RWPE1 (cell line): ENCODE measurements around the gene ZCCHC14.
"Not testable (repeated sequence)": the region's sequence is repeated elsewhere in the genome, so short reads cannot be mapped to it uniquely, and the experiment has no call there.

Source experiments
- CTCF ChIA-PET: fragments of 350-600 bp; sonication (Branson Sonifier 250); formaldehyde crosslinking; extraction: SDS; loops from one replicate; lab custom pipeline; 2021; lab: Yijun Ruan, JAX
- POLR2A ChIA-PET: fragments of 400-600 bp; formaldehyde crosslinking; extraction: SDS; loops from one replicate; lab custom pipeline; 2020; ENCODE audit warnings: antibody characterized with exemption; ENCODE audit not compliant: low non-redundant PET; lab: Yijun Ruan, JAX
- DNase-seq: peaks from one replicate; pipeline ENCODE4 v3.0.0; 2012; ENCODE audit warnings: low spot score
- H3K27ac ChIP-seq: fragments of 450-650 bp; 2 replicates; pipeline ENCODE4 v1.5.1; 2017
- CTCF ChIP-seq: fragments of 450-650 bp; conservative IDR thresholded peaks from 2 replicates; pipeline ENCODE4 v1.5.1; 2017; ENCODE audit warnings: low read depth, mild to moderate bottlenecking

ZCCHC14 gene

GRCh38 chr16:87380403-87380802, 112.4 kb downstream of the ZCCHC14 start:
- peak overlapping the region; percentile 29; the same call in 1 of the 2 replicates for H3K27ac ChIP-seq
- POLR2A ChIA-PET, result no interaction called here
- CTCF ChIA-PET, result interaction anchor here (0.6 to 0.7 kb wide), 2 partner anchors 342 to 668 kb away, joined by 3 to 6 read pairs; no protein-coding TSS in a partner anchor
- no peak for DNase-seq
- TF ChIP-seq CTCF, result no peak

- peak overlapping the region; percentile 33; the same call in 1 of the 2 replicates for H3K27ac ChIP-seq
- DNase-seq, POLR2A ChIA-PET, CTCF ChIA-PET: not testable (repeated sequence)
Measured at GRCh38 chr16:87379312-87379752, 113.5 kb downstream of the ZCCHC14 start.

- CTCF ChIA-PET, result no interaction called here
- DNase-seq, result no peak
- TF ChIP-seq CTCF, result no peak
- POLR2A ChIA-PET, result no interaction called here
- peak overlapping the region; percentile 96 for H3K27ac ChIP-seq
Measured at GRCh38 chr16:87376660-87377059, 116.2 kb downstream of the ZCCHC14 start.

GRCh38 chr16:87375426-87376135, 117.2 kb downstream of the ZCCHC14 start:
- peak overlapping the region; percentile 96 for H3K27ac ChIP-seq
- ChIA-PET POLR2A (no interaction called here), CTCF (interaction anchor here (0.9 kb wide), 1 partner anchor 261 kb away, joined by 3 read pairs; no protein-coding TSS in a partner anchor)
- TF ChIP-seq CTCF, result no peak
- DNase-seq, result peak; percentile 58

- DNase-seq, result no peak
- CTCF ChIA-PET, result interaction anchor here (0.6 kb wide), 1 partner anchor 17 kb away, joined by 3 read pairs; no protein-coding TSS in a partner anchor
- POLR2A ChIA-PET, result no interaction called here
- no peak overlapping the region for H3K27ac ChIP-seq
- TF ChIP-seq CTCF, result no peak
Measured at GRCh38 chr16:87374313-87374712, 118.5 kb downstream of the ZCCHC14 start.

GRCh38 chr16:87372305-87372704, 120.5 kb downstream of the ZCCHC14 start:
- H3K27ac ChIP-seq, result peak overlapping the region; percentile 24
- POLR2A ChIA-PET, result no interaction called here
- CTCF ChIA-PET, result interaction anchor here (0.6 kb wide), 1 partner anchor 405 kb away, joined by 8 read pairs; no protein-coding TSS in a partner anchor
- no peak for DNase-seq
- no peak for TF ChIP-seq CTCF

- ChIA-PET POLR2A (no interaction called here), CTCF (no interaction called here)
- no peak for TF ChIP-seq CTCF
- no peak overlapping the region for H3K27ac ChIP-seq
- no peak for DNase-seq
Measured at GRCh38 chr16:87371261-87371866, 121.5 kb downstream of the ZCCHC14 start.
